GM12801 (cell line): ENCODE data around the gene SECTM1.

Source experiments
- TF ChIP-seq, protein P1 (sequence below): IDR thresholded peaks from one replicate; pipeline ENCODE4 v1.5.1; 2011; ENCODE audit warnings: control low read depth; ENCODE audit not compliant: insufficient read length; ENCODE audit errors: extremely low read depth

The SECTM1 gene

DNA sequence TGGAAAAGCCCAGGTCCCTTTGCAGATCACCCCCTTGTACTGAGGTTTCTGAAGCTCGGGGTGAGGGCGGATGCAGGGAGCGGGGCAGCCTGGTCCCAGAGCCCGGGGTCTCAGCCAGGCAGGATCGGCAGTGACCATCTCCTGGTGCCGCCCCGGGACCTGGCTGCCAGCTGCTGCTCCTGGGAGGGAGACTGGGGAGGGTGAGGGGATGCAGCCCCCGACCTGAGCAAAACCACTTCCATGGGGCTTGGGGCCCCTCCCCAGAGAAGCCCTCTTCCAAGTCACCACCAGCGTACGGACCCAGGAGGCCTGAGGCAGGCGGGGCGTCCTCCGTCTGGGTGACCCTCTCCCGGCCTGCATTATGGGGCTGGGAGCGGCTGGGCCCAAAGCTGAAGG is 31.0 kb downstream of the SECTM1 start:
- TF ChIP-seq, protein P1, sequence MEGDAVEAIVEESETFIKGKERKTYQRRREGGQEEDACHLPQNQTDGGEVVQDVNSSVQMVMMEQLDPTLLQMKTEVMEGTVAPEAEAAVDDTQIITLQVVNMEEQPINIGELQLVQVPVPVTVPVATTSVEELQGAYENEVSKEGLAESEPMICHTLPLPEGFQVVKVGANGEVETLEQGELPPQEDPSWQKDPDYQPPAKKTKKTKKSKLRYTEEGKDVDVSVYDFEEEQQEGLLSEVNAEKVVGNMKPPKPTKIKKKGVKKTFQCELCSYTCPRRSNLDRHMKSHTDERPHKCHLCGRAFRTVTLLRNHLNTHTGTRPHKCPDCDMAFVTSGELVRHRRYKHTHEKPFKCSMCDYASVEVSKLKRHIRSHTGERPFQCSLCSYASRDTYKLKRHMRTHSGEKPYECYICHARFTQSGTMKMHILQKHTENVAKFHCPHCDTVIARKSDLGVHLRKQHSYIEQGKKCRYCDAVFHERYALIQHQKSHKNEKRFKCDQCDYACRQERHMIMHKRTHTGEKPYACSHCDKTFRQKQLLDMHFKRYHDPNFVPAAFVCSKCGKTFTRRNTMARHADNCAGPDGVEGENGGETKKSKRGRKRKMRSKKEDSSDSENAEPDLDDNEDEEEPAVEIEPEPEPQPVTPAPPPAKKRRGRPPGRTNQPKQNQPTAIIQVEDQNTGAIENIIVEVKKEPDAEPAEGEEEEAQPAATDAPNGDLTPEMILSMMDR = no peak

DNA sequence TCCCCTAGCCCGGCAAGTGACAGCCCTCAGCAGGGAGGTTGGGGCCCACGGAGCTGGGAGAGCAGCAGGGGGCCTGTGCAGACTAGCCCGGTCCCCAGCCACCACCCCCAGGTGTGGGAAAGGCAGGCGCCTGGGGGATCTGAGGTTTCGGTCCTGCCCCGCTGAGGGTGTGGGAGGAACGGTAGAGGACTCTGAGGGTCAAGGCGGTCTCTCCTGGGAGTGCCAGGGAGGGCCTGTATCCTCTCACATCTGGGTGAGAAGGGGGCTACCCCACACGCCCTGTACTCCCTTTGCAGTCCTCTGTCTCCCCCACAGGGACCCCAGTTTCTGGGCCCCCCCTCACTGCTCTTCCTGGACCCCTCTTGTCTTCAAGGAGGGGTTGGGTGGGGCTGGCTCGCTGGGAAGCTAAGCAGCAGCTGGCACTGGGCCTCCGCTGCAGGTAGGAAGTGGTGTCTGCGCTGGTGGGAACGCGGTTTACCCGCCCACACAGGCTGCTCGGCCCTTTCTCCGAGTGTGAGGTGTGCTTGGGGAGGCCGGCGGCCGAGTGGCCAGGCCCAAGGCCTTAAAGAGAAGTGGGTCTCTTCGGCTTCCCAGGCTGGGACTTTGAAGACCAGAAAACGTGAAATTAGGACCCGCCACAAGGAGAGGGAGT is 31.5 kb downstream of the SECTM1 start:
- TF ChIP-seq, protein P1 = no peak

DNA sequence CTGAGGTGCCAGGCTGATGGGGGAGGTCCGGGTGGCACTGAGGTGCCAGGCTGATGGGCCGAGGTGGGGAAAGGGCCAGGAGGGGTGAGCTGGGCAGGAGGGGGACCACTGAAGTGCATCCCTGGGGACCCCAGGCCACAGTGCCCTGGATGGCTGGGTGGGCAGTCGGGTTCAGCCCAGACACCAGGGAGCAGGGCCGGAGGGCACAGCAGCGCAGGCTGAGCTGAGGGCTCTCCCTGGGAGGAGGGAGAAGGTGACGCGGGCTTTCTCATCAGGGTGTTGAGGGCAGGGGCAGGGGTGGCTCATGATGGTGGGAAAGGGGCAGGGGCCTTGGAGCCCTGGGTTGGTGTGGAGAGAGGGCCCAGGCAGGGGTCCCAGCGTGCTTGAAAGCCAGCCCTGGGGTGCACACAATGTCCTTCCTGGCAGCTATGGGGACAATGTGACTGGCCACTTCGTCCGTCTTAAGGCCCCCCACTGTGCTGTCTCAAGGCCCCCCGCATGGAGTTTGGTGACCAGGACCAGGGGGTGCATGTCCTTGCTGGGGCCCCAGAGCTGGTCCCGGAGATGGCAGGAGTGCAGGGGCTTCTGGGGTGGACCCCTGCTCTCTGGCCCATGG is 32.2 kb downstream of the SECTM1 start:
- TF ChIP-seq, protein P1 = no peak

DNA sequence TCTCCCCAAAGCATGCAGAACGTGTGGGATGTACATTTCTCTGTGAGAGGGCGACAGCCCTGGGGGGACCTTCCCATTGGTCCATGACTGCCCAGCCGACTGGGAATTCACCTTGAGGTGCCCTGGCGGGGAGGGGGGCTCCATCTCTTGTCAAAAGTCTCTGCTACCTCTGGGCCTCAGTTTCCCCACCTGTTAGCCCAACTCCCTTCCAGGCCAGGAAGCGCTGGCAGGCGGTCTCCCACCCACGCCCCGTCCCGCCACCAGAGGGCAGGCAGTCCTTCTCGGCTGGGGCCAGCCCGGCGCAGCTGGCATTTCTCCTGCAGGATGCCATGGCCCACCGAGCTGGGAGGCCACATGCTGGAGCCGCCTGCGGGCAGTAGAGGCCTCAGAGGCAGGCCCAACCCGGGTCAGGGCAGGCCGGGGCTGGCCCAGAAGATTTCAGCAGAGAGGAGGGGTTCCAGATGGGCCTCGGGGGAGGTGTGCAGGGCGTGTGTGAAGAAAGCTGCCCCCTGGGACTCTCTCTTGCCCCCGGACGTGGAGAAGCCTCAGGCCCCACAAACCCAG is 32.8 kb downstream of the SECTM1 start:
- TF ChIP-seq, protein P1 = no peak

DNA sequence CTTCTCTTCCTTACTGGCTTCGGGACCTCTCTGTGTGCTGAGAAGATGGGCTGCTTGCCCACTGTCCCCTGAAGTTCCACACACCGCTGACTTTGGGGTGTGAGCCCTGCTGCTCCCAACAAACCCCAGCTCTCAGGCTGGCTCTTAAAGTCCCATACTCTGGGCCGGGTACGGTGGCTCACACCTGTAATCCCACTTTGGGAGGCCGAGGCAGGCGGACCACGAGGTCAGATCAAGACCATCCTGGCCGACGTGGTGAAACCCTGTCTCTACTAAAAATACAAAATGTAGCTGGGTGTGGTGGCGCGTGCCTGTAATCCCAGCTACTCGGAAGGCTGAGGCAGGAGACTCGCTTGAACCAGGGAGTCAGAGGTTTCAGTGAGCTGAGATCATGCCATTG is 33.3 kb downstream of the SECTM1 start:
- TF ChIP-seq, protein P1 = no peak

DNA sequence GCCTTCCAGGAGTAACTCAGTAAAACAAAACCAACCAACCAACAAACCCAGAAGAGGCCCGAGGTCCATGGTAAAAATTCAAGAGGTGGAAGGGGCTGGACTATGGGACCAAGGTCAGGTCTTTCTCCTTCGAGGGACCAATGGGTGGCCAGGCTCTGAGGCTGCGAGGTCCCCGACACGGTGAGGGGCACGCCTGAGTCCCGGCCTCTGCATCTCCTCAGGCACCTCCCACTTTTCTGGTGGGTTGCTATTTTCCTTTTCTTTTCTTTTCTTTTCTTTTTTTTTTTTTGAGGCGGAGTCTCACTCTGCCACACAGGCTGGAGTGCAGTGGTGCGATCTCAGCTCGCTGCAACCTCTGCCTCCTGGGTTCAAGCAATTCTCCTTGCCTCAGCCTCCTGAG is 34.1 kb downstream of the SECTM1 start:
- TF ChIP-seq, protein P1 = no peak

DNA sequence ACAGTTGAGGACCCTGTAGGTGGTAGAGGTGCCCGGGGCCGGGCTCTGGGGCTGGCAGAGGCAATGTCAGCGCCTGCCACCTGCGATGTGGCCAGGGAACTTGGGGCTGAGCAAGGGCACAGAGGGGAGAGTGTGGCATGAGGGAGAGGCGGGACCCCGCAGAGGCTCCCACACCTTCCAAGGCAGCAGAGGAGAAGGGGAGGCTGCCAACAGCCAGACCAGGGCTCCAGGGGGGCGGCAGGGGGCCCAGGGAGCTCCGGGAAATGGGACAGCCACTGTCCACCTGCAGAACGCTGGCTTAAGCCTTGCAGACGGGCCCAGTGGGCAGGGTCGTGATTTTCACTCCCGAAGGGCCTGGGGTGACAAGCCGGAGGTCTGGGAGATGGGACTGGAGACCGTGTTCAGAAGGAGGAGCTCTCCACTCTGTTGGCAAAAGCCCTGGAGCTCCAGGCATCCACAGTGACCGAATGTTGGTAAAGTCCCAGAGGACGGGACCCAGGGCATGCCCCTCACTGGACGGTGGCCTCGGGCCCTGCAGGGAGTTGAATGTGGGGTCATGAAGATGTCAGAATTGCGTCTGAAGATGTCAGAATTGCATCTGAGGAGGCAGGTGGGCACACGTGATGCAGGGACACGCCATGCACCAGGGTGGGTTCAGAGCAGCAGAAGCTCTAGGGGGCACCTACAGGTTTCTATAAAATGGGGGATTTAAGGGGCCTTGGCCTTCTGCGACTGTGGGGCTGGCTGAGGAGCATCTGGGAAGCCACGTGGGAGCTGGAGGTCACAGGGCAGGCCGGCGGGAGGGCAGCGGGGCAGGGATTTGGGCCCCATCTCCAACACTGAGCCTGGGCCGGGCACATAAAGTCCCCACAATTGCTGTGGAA is 34.8 kb downstream of the SECTM1 start:
- TF ChIP-seq, protein P1 = no peak
